ENCODE measurements around the gene ZBTB8B. TPM values are rescaled to one million over a fixed set of nuclear protein-coding genes. Genes with fewer than 3 reads are reported as not detected.
"Not testable (repeated sequence)": the region's sequence is repeated elsewhere in the genome, so short reads cannot be mapped to it uniquely, and the experiment has no call there.

Gene ZBTB8B
- total RNA-seq, 8 experiments from 2014 or later: under 0.01 to 5.9 (median 2.8) TPM

GRCh38 chr1:32474954-32475353, 10.1 kb downstream of the ZBTB8B start:
- peak in 1 of 8 experiments; percentile 22 for ATAC-seq (replicated peaks in 6 of 8)
- 76 to 98% (median 88%) methylated on average over 1 to 4 of the region's 4 CpGs; no CpG with 5 or more reads in 5 of the 10 experiments for WGBS, 10 experiments
- in situ Hi-C loops (cut with MboI; ENCODE audit: low pct_unique_long_range_greater_than_20kb in 2 of 9, low sequenced_read_pairs in 9 of 9, unreplicated experiment in 9 of 9): no loop called here

GRCh38 chr1:32480003-32480402, 15.1 kb downstream of the ZBTB8B start:
- Histone ChIP-seq H3K4me1 (replicated peaks in 1 of 2) (no peaks in the 10 kb centered on the region), H3K27ac (no peak overlapping the region), H3K4me3 (no peak overlapping the region)
- 41 to 100% (median 60%) methylated on average over 1 to 2 of the region's 2 CpGs; no CpG with 5 or more reads in 3 of the 10 experiments for WGBS, 10 experiments
- in situ Hi-C loops (cut with MboI; ENCODE audit: low pct_unique_long_range_greater_than_20kb in 2 of 9, low sequenced_read_pairs in 9 of 9, unreplicated experiment in 9 of 9): no loop called here
- ATAC-seq (replicated peaks in 6 of 8): no peak

More at GRCh38 chr1:32474954-32475353, 10.1 kb downstream of the ZBTB8B start:
- no peak overlapping the region for H3K4me3 ChIP-seq
- H3K27ac ChIP-seq: no peak overlapping the region
- H3K4me1 ChIP-seq (replicated peaks in 1 of 2): no peaks in the 10 kb centered on the region

GRCh38 chr1:32480761-32481160, 15.9 kb downstream of the ZBTB8B start:
- H3K27ac ChIP-seq: no peak overlapping the region
- ATAC-seq (replicated peaks in 6 of 8): no peak
- H3K4me1 ChIP-seq (replicated peaks in 1 of 2): no peaks in the 10 kb centered on the region
- WGBS, 10 experiments: 73 to 100% (median 90%) methylated on average over 2 to 11 of the region's 12 CpGs; no CpG with 5 or more reads in 1 of the 10 experiments
- H3K4me3 ChIP-seq: no peak overlapping the region
- in situ Hi-C loops (cut with MboI; ENCODE audit: low pct_unique_long_range_greater_than_20kb in 2 of 9, low sequenced_read_pairs in 9 of 9, unreplicated experiment in 9 of 9): no loop called here

- H3K4me3 ChIP-seq; H3K27ac ChIP-seq; H3K4me1 ChIP-seq (replicated peaks in 1 of 2); in situ Hi-C loops (cut with MboI; ENCODE audit: low pct_unique_long_range_greater_than_20kb in 2 of 9, low sequenced_read_pairs in 9 of 9, unreplicated experiment in 9 of 9): not testable (repeated sequence)
- ATAC-seq (replicated peaks in 6 of 8): peak in 1 of 8 experiments; percentile 67
- 0 to 100% (median 77%) methylated on average over 1 to 3 of the region's 3 CpGs; no CpG with 5 or more reads in 1 of the 10 experiments for WGBS, 10 experiments
Observed at GRCh38 chr1:32481788-32482187, 16.9 kb downstream of the ZBTB8B start.

GRCh38 chr1:32485554-32486255, 20.8 kb downstream of the ZBTB8B start:
- in situ Hi-C loops (cut with MboI; ENCODE audit: low pct_unique_long_range_greater_than_20kb in 2 of 9, low sequenced_read_pairs in 9 of 9, unreplicated experiment in 9 of 9): no loop called here
- WGBS, 10 experiments: 36 to 100% (median 88%) methylated on average over 1 to 3 of the region's 3 CpGs; no CpG with 5 or more reads in 1 of the 10 experiments
- no peaks in the 10 kb centered on the region for H3K4me1 ChIP-seq (replicated peaks in 1 of 2)
- H3K4me3 ChIP-seq: no peak overlapping the region
- no peak overlapping the region for H3K27ac ChIP-seq
- no peak for ATAC-seq (replicated peaks in 6 of 8)

- Histone ChIP-seq H3K27ac (no peak overlapping the region), H3K4me1 (replicated peaks in 1 of 2) (no peaks in the 10 kb centered on the region), H3K4me3 (no peak overlapping the region)
- 56 to 90% (median 81%) methylated on average over 2 to 7 of the region's 7 CpGs for WGBS, 10 experiments
- in situ Hi-C loops (cut with MboI; ENCODE audit: low pct_unique_long_range_greater_than_20kb in 2 of 9, low sequenced_read_pairs in 9 of 9, unreplicated experiment in 9 of 9): no loop called here
- ATAC-seq (replicated peaks in 6 of 8): no peak
Observed at GRCh38 chr1:32486463-32487113, 21.7 kb downstream of the ZBTB8B start.

GRCh38 chr1:32487182-32487581, 22.3 kb downstream of the ZBTB8B start:
- in situ Hi-C loops (cut with MboI; ENCODE audit: low pct_unique_long_range_greater_than_20kb in 2 of 9, low sequenced_read_pairs in 9 of 9, unreplicated experiment in 9 of 9): no loop called here
- Histone ChIP-seq H3K27ac (no peak overlapping the region), H3K4me3 (no peak overlapping the region), H3K4me1 (replicated peaks in 1 of 2) (no peaks in the 10 kb centered on the region)
- no peak for ATAC-seq (replicated peaks in 6 of 8)
- 0 to 100% (median 93%) methylated on average over 1 to 5 of the region's 5 CpGs; no CpG with 5 or more reads in 1 of the 10 experiments for WGBS, 10 experiments

GRCh38 chr1:32489774-32490454, 25.0 kb downstream of the ZBTB8B start:
- WGBS, 10 experiments: 14 to 100% (median 78%) methylated on average over 1 to 3 of the region's 3 CpGs
- ATAC-seq (replicated peaks in 6 of 8): no peak
- in situ Hi-C loops (cut with MboI; ENCODE audit: low pct_unique_long_range_greater_than_20kb in 2 of 9, low sequenced_read_pairs in 9 of 9, unreplicated experiment in 9 of 9): no loop called here
- H3K4me3 ChIP-seq: no peak overlapping the region
- H3K4me1 ChIP-seq (replicated peaks in 1 of 2): no peaks in the 10 kb centered on the region
- H3K27ac ChIP-seq: no peak overlapping the region

GRCh38 chr1:32491386-32491785, 26.5 kb downstream of the ZBTB8B start:
- Histone ChIP-seq H3K4me1 (replicated peaks in 1 of 2) (peaks cover 0 to 4% of the 10 kb centered on the region in 2 donors), H3K4me3 (no peak overlapping the region), H3K27ac (no peak overlapping the region)
- in situ Hi-C loops (cut with MboI; ENCODE audit: low pct_unique_long_range_greater_than_20kb in 2 of 9, low sequenced_read_pairs in 9 of 9, unreplicated experiment in 9 of 9): no loop called here
- 83 to 100% (median 100%) methylated on average over 1 to 2 of the region's 2 CpGs; no CpG with 5 or more reads in 3 of the 10 experiments for WGBS, 10 experiments
- ATAC-seq (replicated peaks in 6 of 8): no peak

GRCh38 chr1:32494196-32494595, 29.3 kb downstream of the ZBTB8B start:
- 43 to 100% (median 78%) methylated on average over 1 of the region's 1 CpG; no CpG with 5 or more reads in 3 of the 10 experiments for WGBS, 10 experiments
- Histone ChIP-seq H3K4me3 (no peak overlapping the region), H3K27ac (no peak overlapping the region), H3K4me1 (replicated peaks in 1 of 2) (peaks cover 0 to 4% of the 10 kb centered on the region in 2 donors)
- in situ Hi-C loops (cut with MboI; ENCODE audit: low pct_unique_long_range_greater_than_20kb in 2 of 9, low sequenced_read_pairs in 9 of 9, unreplicated experiment in 9 of 9): no loop called here
- peak in 1 of 8 experiments; percentile 15 for ATAC-seq (replicated peaks in 6 of 8)

- no peak for ATAC-seq (replicated peaks in 6 of 8)
- no peak overlapping the region for H3K4me3 ChIP-seq
- 25 to 92% (median 80%) methylated on average over 1 to 7 of the region's 7 CpGs; no CpG with 5 or more reads in 1 of the 10 experiments for WGBS, 10 experiments
- in situ Hi-C loops (cut with MboI; ENCODE audit: low pct_unique_long_range_greater_than_20kb in 2 of 9, low sequenced_read_pairs in 9 of 9, unreplicated experiment in 9 of 9): no loop called here
- H3K4me1 ChIP-seq (replicated peaks in 1 of 2): peaks cover 0 to 4% of the 10 kb centered on the region in 2 donors
- no peak overlapping the region for H3K27ac ChIP-seq
Observed at GRCh38 chr1:32494711-32495337, 30.0 kb downstream of the ZBTB8B start.

GRCh38 chr1:32496127-32496526, 31.3 kb downstream of the ZBTB8B start:
- ATAC-seq (replicated peaks in 6 of 8): no peak

GRCh38 chr1:32498751-32499150, 33.9 kb downstream of the ZBTB8B start:
- peaks cover 0 to 4% of the 10 kb centered on the region in 2 donors for H3K4me1 ChIP-seq (replicated peaks in 1 of 2)
- H3K27ac ChIP-seq: no peak overlapping the region
- in situ Hi-C loops (cut with MboI; ENCODE audit: low pct_unique_long_range_greater_than_20kb in 2 of 9, low sequenced_read_pairs in 9 of 9, unreplicated experiment in 9 of 9): no loop called here
- H3K4me3 ChIP-seq: no peak overlapping the region
- WGBS, 10 experiments: 61 to 100% (median 94%) methylated on average over 1 to 8 of the region's 8 CpGs; no CpG with 5 or more reads in 1 of the 10 experiments
- no peak for ATAC-seq (replicated peaks in 6 of 8)

More at GRCh38 chr1:32496127-32496526, 31.3 kb downstream of the ZBTB8B start:
- Histone ChIP-seq H3K27ac (no peak overlapping the region), H3K4me1 (replicated peaks in 1 of 2) (peaks cover 0 to 4% of the 10 kb centered on the region in 2 donors), H3K4me3 (no peak overlapping the region)
- in situ Hi-C loops (cut with MboI; ENCODE audit: low pct_unique_long_range_greater_than_20kb in 2 of 9, low sequenced_read_pairs in 9 of 9, unreplicated experiment in 9 of 9): no loop called here
- 0 to 96% (median 82%) methylated on average over 2 to 5 of the region's 5 CpGs for WGBS, 10 experiments

Measured in motor neuron (in vitro differentiated cells).